Fibroblast of lung (primary cell): ENCODE results near the gene INTS11. TPM values are rescaled to one million over a fixed set of nuclear protein-coding genes. Genes with fewer than 3 reads are reported as not detected.
A peak's percentile ranks its signal among the peaks of the same experiment; 100 is the strongest.

Experiments
- DNase-seq, 2 donors: peaks; one replicate each; pipeline versions ENCODE4 v3.0.0 to v3.0.0-alpha.2; 2010; ENCODE audit warnings: low read depth in 2 of 2
- H2AFZ ChIP-seq: 2 replicates; pipeline ENCODE4 v1.5.1; 2012; ENCODE audit warnings: low read length, control low read depth, inconsistent platforms
- H3K27ac ChIP-seq: 2 replicates; pipeline ENCODE4 v1.5.1; 2011; ENCODE audit warnings: low read length, control low read depth; ENCODE audit not compliant: insufficient read depth
- H3K27me3 ChIP-seq: 2 replicates; pipeline ENCODE4 v1.5.1; 2011; ENCODE audit warnings: mild to moderate bottlenecking, low read length; ENCODE audit not compliant: control insufficient read depth, insufficient read depth
- H3K36me3 ChIP-seq: 2 replicates; pipeline ENCODE4 v1.5.1; 2011; ENCODE audit warnings: low read length; ENCODE audit not compliant: control insufficient read depth, insufficient read depth
- H3K4me1 ChIP-seq: 2 replicates; pipeline ENCODE4 v1.5.1; 2011; ENCODE audit warnings: low read length; ENCODE audit not compliant: control insufficient read depth, insufficient read depth; ENCODE audit errors: extremely low read depth
- H3K4me2 ChIP-seq: 2 replicates; pipeline ENCODE4 v1.5.1; 2011; ENCODE audit warnings: low read length, control low read depth; ENCODE audit not compliant: insufficient read depth; ENCODE audit errors: extremely low read depth
- H3K4me3 ChIP-seq, 4 experiments: fragments of 200-600 bp in 1 of 4; sonication (generic) in 1 of 4; replicated peaks in 1 of 4; 2 replicates each; pipeline ENCODE4 v1.5.1; 2011 to 2016; ENCODE audit warnings: low read length in 4 of 4, low read depth in 3 of 4, mild to moderate bottlenecking in 3 of 4, control low read depth in 2 of 4, inconsistent platforms in 1 of 4, mixed read lengths in 1 of 4; ENCODE audit not compliant: insufficient read depth in 1 of 4; ENCODE audit errors: control extremely low read depth in 1 of 4
- H3K79me2 ChIP-seq: 2 replicates; pipeline ENCODE4 v1.5.1; 2012; ENCODE audit warnings: mild to moderate bottlenecking, low read length, inconsistent platforms; ENCODE audit not compliant: control insufficient read depth, insufficient read depth
- H3K9ac ChIP-seq: 2 replicates; pipeline ENCODE4 v1.5.1; 2011; ENCODE audit warnings: mild to moderate bottlenecking, low read length, control low read depth; ENCODE audit not compliant: insufficient read depth
- H3K9me3 ChIP-seq: 2 replicates; pipeline ENCODE4 v1.5.1; 2012; ENCODE audit warnings: low read depth, low read length; ENCODE audit not compliant: control insufficient read depth, insufficient read depth
- H4K20me1 ChIP-seq: 2 replicates; pipeline ENCODE4 v1.5.1; 2011; ENCODE audit warnings: low read length; ENCODE audit not compliant: control insufficient read depth, insufficient read depth; ENCODE audit errors: extremely low read depth
- EZH2 ChIP-seq: IDR thresholded peaks from 2 replicates; pipeline ENCODE4 v1.5.1; 2012; ENCODE audit warnings: low read length, control low read depth, mild to moderate bottlenecking; ENCODE audit errors: missing control alignments
- polyA plus RNA-seq, 2 donors: library from polyadenylated mRNA; depleted of rRNA in 1 of 2; stranded (reverse) in 1 of 2; unstranded in 1 of 2; fragments of >200 nt; gene quantifications; 2 replicates each; pipeline ENCODE4 v1.2.1, GENCODE V29; 2011 to 2012; ENCODE audit warnings: missing spikeins in 1 of 2
- total RNA-seq: library from RNA; depleted of rRNA; stranded (reverse); fragments of >200 nt; gene quantifications from 2 replicates; pipeline ENCODE4 v1.2.1, GENCODE V29; 2014
- TF ChIP-seq, protein P1 (sequence below), 2 donors: IDR thresholded peaks in 1 of 2; conservative IDR thresholded peaks in 1 of 2; 1 replicate in 1 of 2; 2 replicates in 1 of 2; pipeline ENCODE4 v1.5.1; 2011 to 2012; ENCODE audit warnings: low read length in 2 of 2, control low read depth in 1 of 2, inconsistent platforms in 1 of 2, low read depth in 1 of 2, mild to moderate bottlenecking in 1 of 2

INTS11 gene
- total and polyA plus RNA-seq, 2 donors (not counting 1 experiment from before 2014, with no cell fraction given): 44.1 to 69.2 TPM

DNA sequence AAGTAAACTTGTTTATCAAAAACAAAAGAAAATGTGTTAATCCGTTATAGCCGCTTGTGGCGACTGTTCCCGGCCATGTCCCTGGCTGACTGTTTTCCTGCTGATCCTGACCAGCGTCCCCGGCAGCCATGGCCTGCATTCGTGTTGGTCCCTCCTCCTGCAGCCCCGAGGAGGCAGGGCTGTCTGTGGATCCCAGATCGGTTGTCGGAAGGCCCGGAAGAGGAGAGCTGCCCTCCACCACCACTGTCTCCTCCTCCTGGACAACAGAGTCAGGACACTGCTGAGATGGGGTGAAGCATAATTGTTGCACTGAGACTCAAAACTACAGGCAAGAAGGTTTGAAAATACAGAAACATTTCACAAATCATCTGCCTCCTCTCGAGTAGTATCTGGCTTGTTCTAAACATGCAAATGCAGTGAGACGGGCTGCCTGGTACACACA is 37.5 kb upstream of the INTS11 start:
- peak overlapping the region; percentile 57 for H2AFZ ChIP-seq
- TF ChIP-seq, protein P1, sequence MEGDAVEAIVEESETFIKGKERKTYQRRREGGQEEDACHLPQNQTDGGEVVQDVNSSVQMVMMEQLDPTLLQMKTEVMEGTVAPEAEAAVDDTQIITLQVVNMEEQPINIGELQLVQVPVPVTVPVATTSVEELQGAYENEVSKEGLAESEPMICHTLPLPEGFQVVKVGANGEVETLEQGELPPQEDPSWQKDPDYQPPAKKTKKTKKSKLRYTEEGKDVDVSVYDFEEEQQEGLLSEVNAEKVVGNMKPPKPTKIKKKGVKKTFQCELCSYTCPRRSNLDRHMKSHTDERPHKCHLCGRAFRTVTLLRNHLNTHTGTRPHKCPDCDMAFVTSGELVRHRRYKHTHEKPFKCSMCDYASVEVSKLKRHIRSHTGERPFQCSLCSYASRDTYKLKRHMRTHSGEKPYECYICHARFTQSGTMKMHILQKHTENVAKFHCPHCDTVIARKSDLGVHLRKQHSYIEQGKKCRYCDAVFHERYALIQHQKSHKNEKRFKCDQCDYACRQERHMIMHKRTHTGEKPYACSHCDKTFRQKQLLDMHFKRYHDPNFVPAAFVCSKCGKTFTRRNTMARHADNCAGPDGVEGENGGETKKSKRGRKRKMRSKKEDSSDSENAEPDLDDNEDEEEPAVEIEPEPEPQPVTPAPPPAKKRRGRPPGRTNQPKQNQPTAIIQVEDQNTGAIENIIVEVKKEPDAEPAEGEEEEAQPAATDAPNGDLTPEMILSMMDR (conservative IDR thresholded peaks at IDR 0.05 in 1 of 2, IDR thresholded peaks at IDR 0.05 in 1 of 2; ENCODE audit: low read depth in 1 of 2, low read length in 2 of 2): peak; percentile 31 to 35
- no peak for TF ChIP-seq EZH2
- peak overlapping the region; percentile 75 for H3K27ac ChIP-seq
- H3K9me3 ChIP-seq: peaks cover 1% of the 10 kb centered on the region
- peak; percentile 86 to 87 for DNase-seq
- H3K4me3 ChIP-seq: peak overlapping the region in 1 of 4 experiments; percentile 15
- peak overlapping the region; percentile 44 for H3K4me2 ChIP-seq
- peaks cover 14% of the 10 kb centered on the region for H3K79me2 ChIP-seq
- H3K9ac ChIP-seq: peak overlapping the region; percentile 9
- H3K27me3 ChIP-seq: no peaks in the 10 kb centered on the region
- no peaks in the 10 kb centered on the region for H3K36me3 ChIP-seq
- peaks cover 32% of the 10 kb centered on the region for H3K4me1 ChIP-seq
- H4K20me1 ChIP-seq: no peaks in the 10 kb centered on the region

- Histone ChIP-seq H3K9me3 (no peaks in the 10 kb centered on the region), H3K9ac (peak overlapping the region; percentile 9), H2AFZ (no peak overlapping the region), H4K20me1 (no peaks in the 10 kb centered on the region), H3K27me3 (no peaks in the 10 kb centered on the region), H3K36me3 (no peaks in the 10 kb centered on the region), H3K4me3 (peak overlapping the region in 1 of 4 experiments; percentile 15), H3K79me2 (peaks cover 20% of the 10 kb centered on the region), H3K27ac (peak overlapping the region; percentile 75), H3K4me2 (peak overlapping the region; percentile 77), H3K4me1 (peaks cover 32% of the 10 kb centered on the region)
- DNase-seq: no peak
- TF ChIP-seq, protein P1 (conservative IDR thresholded peaks at IDR 0.05 in 1 of 2, IDR thresholded peaks at IDR 0.05 in 1 of 2; ENCODE audit: low read depth in 1 of 2, low read length in 2 of 2): no peak
- TF ChIP-seq EZH2: no peak
These were observed 36.9 kb upstream of the INTS11 start for GRCh38 chr1:1361233-1361981.

GRCh38 chr1:1360506-1361169 is 36.2 kb upstream of the INTS11 start:
- peaks cover 27% of the 10 kb centered on the region for H3K79me2 ChIP-seq
- H4K20me1 ChIP-seq: no peaks in the 10 kb centered on the region
- peak overlapping the region in 2 of 4 experiments; percentile 5 to 98 for H3K4me3 ChIP-seq
- peak overlapping the region; percentile 96 for H3K27ac ChIP-seq
- H3K4me2 ChIP-seq: peak overlapping the region; percentile 77
- peaks cover 32% of the 10 kb centered on the region for H3K4me1 ChIP-seq
- peak; percentile 92 to 97 for DNase-seq
- H3K36me3 ChIP-seq: no peaks in the 10 kb centered on the region
- TF ChIP-seq, protein P1 (conservative IDR thresholded peaks at IDR 0.05 in 1 of 2, IDR thresholded peaks at IDR 0.05 in 1 of 2; ENCODE audit: low read depth in 1 of 2, low read length in 2 of 2): no peak
- no peak for TF ChIP-seq EZH2
- no peak overlapping the region for H2AFZ ChIP-seq
- H3K9me3 ChIP-seq: no peaks in the 10 kb centered on the region
- H3K27me3 ChIP-seq: no peaks in the 10 kb centered on the region
- no peak overlapping the region for H3K9ac ChIP-seq
